ENCODE results near the gene CCP110.

CCP110 gene

GRCh38 chr16:19497176-19497575 is 26.6 kb upstream of the CCP110 start:
- TF ChIP-seq, protein P1, sequence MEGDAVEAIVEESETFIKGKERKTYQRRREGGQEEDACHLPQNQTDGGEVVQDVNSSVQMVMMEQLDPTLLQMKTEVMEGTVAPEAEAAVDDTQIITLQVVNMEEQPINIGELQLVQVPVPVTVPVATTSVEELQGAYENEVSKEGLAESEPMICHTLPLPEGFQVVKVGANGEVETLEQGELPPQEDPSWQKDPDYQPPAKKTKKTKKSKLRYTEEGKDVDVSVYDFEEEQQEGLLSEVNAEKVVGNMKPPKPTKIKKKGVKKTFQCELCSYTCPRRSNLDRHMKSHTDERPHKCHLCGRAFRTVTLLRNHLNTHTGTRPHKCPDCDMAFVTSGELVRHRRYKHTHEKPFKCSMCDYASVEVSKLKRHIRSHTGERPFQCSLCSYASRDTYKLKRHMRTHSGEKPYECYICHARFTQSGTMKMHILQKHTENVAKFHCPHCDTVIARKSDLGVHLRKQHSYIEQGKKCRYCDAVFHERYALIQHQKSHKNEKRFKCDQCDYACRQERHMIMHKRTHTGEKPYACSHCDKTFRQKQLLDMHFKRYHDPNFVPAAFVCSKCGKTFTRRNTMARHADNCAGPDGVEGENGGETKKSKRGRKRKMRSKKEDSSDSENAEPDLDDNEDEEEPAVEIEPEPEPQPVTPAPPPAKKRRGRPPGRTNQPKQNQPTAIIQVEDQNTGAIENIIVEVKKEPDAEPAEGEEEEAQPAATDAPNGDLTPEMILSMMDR (IDR thresholded peaks at IDR 0.05; ENCODE audit: low read depth, low read length), result no peak
- DNase-seq (ENCODE audit: extremely low read depth, low read depth), result no peak

GRCh38 chr16:19499006-19499405 is 24.7 kb upstream of the CCP110 start:
- TF ChIP-seq, protein P1 (IDR thresholded peaks at IDR 0.05; ENCODE audit: low read depth, low read length), result no peak

GRCh38 chr16:19499481-19499880 is 24.3 kb upstream of the CCP110 start:
- no peak for DNase-seq (ENCODE audit: extremely low read depth, low read depth)
- TF ChIP-seq, protein P1 (IDR thresholded peaks at IDR 0.05; ENCODE audit: low read depth, low read length), result no peak

More at GRCh38 chr16:19499006-19499405, 24.7 kb upstream of the CCP110 start:
- DNase-seq (ENCODE audit: extremely low read depth, low read depth), result no peak

- TF ChIP-seq, protein P1 (IDR thresholded peaks at IDR 0.05; ENCODE audit: low read depth, low read length), result peak; percentile 80
- peak; percentile 32 for DNase-seq (ENCODE audit: extremely low read depth, low read depth)
Observed at GRCh38 chr16:19502395-19503131, 21.2 kb upstream of the CCP110 start.

DNA sequence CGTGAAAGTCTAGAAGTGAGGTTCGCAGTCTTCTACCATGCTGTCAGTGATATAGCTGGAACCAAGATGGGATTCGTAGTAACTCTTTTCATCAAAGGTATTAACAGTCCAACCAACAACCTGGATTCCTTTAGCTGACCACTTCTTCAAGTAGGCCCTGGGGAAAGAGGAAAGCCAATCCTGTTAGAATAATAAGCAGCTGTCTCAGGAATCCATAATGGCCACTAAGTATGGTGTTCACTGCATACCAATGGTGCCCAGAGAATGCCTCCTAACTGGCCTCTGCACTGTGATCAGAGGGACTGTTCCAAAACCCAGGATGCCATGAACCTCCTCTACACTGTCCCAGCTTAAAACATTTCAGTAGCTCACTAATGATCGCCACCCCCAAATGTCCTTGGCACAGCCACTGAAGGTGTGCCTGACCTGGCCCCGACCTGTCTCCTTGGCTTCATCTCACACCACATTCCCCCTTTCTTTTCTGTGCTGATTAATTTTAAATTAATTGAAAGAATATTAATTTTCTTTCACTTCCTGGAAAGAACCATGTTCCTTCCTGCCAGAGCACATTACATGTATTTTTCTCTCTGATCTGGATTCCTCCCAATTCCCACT is 20.2 kb upstream of the CCP110 start:
- TF ChIP-seq, protein P1 (IDR thresholded peaks at IDR 0.05; ENCODE audit: low read depth, low read length), result no peak
- no peak for DNase-seq (ENCODE audit: extremely low read depth, low read depth)

DNA sequence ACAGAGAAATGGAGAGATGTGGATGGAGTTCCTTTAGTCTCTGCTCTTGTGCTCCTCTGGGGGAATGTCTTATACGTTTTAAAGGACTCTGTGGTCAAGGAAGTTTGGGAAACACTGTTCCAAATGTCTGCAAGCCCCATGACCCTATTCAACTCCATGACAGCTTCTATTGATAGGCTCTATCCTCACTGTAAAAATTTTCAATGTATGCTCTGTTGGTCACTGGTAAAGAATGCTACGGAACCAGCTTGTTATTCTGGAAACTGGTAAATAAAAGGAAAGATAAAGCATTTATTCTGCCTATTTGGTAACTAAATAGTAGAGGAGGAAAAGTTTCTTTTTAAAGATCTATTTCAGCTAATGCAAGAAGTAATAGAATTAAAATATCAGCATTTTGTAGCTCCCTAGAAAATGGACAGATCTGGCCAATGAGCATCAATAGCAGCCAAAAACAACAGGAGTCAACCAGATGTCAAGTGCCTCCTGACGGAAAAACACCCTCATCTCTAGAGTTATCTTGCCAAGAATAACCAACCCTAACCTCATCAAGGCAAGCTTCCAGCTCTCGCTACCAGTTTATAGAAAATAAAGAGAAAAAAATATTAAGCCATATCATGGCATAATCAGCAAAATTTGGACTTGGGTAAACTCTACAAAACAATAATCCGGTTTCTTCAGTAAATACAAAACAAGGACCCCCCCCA is 18.0 kb upstream of the CCP110 start:
- DNase-seq (ENCODE audit: extremely low read depth, low read depth), result no peak
- TF ChIP-seq, protein P1 (IDR thresholded peaks at IDR 0.05; ENCODE audit: low read depth, low read length), result no peak

DNA sequence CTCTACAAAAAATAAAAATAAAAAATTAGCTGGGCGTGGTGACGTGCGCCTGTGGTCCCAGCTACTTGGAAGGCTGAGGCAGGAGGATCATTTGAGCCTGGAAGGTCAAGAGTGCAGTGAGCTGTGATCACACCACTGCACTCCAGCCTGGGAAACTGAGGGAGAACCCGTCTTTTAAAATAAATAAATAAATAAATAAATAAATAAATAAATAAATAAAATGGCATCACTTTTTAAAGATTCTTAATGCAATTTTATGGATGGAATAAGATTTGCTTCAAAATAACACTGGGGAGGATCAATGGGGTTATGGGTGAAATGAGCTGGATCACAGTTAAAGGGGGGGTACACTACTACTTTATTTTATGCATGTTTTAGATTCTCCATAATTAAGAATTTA is 16.8 kb upstream of the CCP110 start:
- no peak for DNase-seq (ENCODE audit: extremely low read depth, low read depth)
- TF ChIP-seq, protein P1 (IDR thresholded peaks at IDR 0.05; ENCODE audit: low read depth, low read length), result no peak

Measured in AG09319 (cell line).